ENCODE measurements around the gene KNDC1. TPM values are rescaled to one million over a fixed set of nuclear protein-coding genes. Genes with fewer than 3 reads are reported as not detected.

The KNDC1 gene
- total and polyA plus RNA-seq, 2 donors (not counting 1 experiment from before 2014, with no cell fraction given) = 0.17 to 0.45 TPM

DNA sequence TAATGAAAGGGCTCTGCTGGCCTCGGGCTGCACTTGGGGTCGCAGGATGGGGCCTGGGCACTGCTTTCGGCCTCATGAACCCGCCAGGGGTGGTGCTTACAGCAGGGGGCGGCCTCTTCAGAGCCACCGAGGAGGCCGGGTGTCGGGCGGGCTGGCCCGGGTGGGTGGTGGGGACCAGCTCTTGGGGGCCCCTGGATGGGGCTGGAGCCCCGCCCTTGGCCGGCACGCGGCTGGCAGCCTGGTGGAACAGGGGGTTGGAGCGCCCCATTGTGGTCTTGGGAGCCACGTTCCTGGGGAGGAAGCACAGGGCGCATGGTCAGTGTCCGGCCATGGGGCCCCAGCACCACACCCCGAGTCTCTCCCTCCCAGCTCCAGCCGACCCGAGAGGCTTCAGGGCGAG, 107.8 kb downstream of the KNDC1 start:
- Histone ChIP-seq H3K27me3 (replicated peaks in 1 of 4; ENCODE audit: control extremely low read depth in 1 of 4, control insufficient read depth in 3 of 4, insufficient read depth in 4 of 4, low read length in 3 of 4) (no peaks in the 10 kb centered on the region), H2AFZ (ENCODE audit: insufficient read depth, low read depth, low read length, poor library complexity, severe bottlenecking) (no peak overlapping the region), H3K36me3 (replicated peaks in 1 of 2; ENCODE audit: control extremely low read depth in 1 of 2, control insufficient read depth in 1 of 2, extremely low read depth in 1 of 2, insufficient read depth in 2 of 2, low read length in 1 of 2) (peaks cover 0 to 59% of the 10 kb centered on the region in 2 experiments), H3K4me1 (ENCODE audit: control insufficient read depth in 2 of 2, insufficient read depth in 2 of 2, low read length in 2 of 2) (peaks cover 13 to 24% of the 10 kb centered on the region in 2 donors), H3K4me2 (replicated peaks; ENCODE audit: low read depth, low read length, poor library complexity, severe bottlenecking) (no peak overlapping the region), H3K9me3 (ENCODE audit: control extremely low read depth in 1 of 3, control insufficient read depth in 2 of 3, insufficient read depth in 1 of 3, low read length in 2 of 3) (no peaks in the 10 kb centered on the region), H4K20me1 (ENCODE audit: control insufficient read depth, insufficient read depth, low read length, poor library complexity, severe bottlenecking) (peaks cover 23% of the 10 kb centered on the region), H3K27ac (ENCODE audit: low read length in 2 of 2) (no peak overlapping the region), H3K9ac (ENCODE audit: low read length) (no peak overlapping the region), H3K79me2 (ENCODE audit: control insufficient read depth, insufficient read depth, low read length) (no peaks in the 10 kb centered on the region), H3K4me3 (ENCODE audit: control extremely low read depth in 1 of 5, extremely low read depth in 1 of 5, insufficient read depth in 1 of 5, low read depth in 2 of 5, low read length in 4 of 5) (no peak overlapping the region)
- intact Hi-C loops (cut with micrococcal nuclease) = no loop called here
- CTCF ChIA-PET = no interaction called here
- H3K9me3 Mint-ChIP-seq (ENCODE audit: insufficient read depth) = no peaks in the 10 kb centered on the region
- DNase-seq (no peak), ATAC-seq (ENCODE audit: low read depth) (no peak)
- H3K4me1 Mint-ChIP-seq = peaks cover 28% of the 10 kb centered on the region
- H3K27ac Mint-ChIP-seq = no peak overlapping the region
- H3K27me3 Mint-ChIP-seq = no peaks in the 10 kb centered on the region
- no peak overlapping the region for H3K4me3 Mint-ChIP-seq
- TF ChIP-seq, protein P1, sequence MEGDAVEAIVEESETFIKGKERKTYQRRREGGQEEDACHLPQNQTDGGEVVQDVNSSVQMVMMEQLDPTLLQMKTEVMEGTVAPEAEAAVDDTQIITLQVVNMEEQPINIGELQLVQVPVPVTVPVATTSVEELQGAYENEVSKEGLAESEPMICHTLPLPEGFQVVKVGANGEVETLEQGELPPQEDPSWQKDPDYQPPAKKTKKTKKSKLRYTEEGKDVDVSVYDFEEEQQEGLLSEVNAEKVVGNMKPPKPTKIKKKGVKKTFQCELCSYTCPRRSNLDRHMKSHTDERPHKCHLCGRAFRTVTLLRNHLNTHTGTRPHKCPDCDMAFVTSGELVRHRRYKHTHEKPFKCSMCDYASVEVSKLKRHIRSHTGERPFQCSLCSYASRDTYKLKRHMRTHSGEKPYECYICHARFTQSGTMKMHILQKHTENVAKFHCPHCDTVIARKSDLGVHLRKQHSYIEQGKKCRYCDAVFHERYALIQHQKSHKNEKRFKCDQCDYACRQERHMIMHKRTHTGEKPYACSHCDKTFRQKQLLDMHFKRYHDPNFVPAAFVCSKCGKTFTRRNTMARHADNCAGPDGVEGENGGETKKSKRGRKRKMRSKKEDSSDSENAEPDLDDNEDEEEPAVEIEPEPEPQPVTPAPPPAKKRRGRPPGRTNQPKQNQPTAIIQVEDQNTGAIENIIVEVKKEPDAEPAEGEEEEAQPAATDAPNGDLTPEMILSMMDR (IDR thresholded peaks at IDR 0.05) = no peak
- no peak for TF ChIP-seq EZH2 (IDR thresholded peaks at IDR 0.05; ENCODE audit: borderline replicate concordance, insufficient read depth, low read depth, low read length, poor library complexity, severe bottlenecking)
- 98% methylated on average over 19 of the region's 22 CpGs for WGBS (ENCODE audit: insufficient coverage)
- POLR2A ChIA-PET = no interaction called here

DNA sequence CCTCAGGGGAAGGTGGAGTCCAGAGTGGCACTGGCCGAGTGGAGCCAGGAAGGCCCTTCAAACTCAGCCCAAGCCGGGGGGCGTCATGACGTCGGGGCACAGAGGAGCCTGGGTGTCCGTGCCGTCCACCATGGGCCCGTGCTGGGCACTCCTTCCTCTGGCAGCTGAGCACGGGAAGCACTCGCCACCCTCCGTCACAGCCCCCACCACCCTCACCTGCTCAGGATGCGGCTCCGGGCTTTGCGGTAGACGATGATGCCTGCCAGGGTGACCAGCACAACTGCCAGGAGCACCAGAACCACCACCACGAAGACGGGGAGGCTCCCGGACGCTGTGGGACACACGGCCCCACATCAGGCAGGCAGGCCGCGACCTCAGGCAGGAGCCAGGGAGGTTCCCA, 108.5 kb downstream of the KNDC1 start:
- Histone ChIP-seq H3K27ac (ENCODE audit: low read length in 2 of 2) (no peak overlapping the region), H3K4me1 (ENCODE audit: control insufficient read depth in 2 of 2, insufficient read depth in 2 of 2, low read length in 2 of 2) (peaks cover 12 to 22% of the 10 kb centered on the region in 2 donors), H3K79me2 (ENCODE audit: control insufficient read depth, insufficient read depth, low read length) (no peaks in the 10 kb centered on the region), H3K9ac (ENCODE audit: low read length) (no peak overlapping the region), H3K9me3 (ENCODE audit: control extremely low read depth in 1 of 3, control insufficient read depth in 2 of 3, insufficient read depth in 1 of 3, low read length in 2 of 3) (no peaks in the 10 kb centered on the region), H4K20me1 (ENCODE audit: control insufficient read depth, insufficient read depth, low read length, poor library complexity, severe bottlenecking) (peaks cover 30% of the 10 kb centered on the region), H2AFZ (ENCODE audit: insufficient read depth, low read depth, low read length, poor library complexity, severe bottlenecking) (no peak overlapping the region), H3K4me3 (ENCODE audit: control extremely low read depth in 1 of 5, extremely low read depth in 1 of 5, insufficient read depth in 1 of 5, low read depth in 2 of 5, low read length in 4 of 5) (no peak overlapping the region), H3K36me3 (replicated peaks in 1 of 2; ENCODE audit: control extremely low read depth in 1 of 2, control insufficient read depth in 1 of 2, extremely low read depth in 1 of 2, insufficient read depth in 2 of 2, low read length in 1 of 2) (peaks cover 0 to 64% of the 10 kb centered on the region in 2 experiments), H3K27me3 (replicated peaks in 1 of 4; ENCODE audit: control extremely low read depth in 1 of 4, control insufficient read depth in 3 of 4, insufficient read depth in 4 of 4, low read length in 3 of 4) (no peaks in the 10 kb centered on the region), H3K4me2 (replicated peaks; ENCODE audit: low read depth, low read length, poor library complexity, severe bottlenecking) (no peak overlapping the region)
- TF ChIP-seq EZH2 (IDR thresholded peaks at IDR 0.05; ENCODE audit: borderline replicate concordance, insufficient read depth, low read depth, low read length, poor library complexity, severe bottlenecking) = no peak
- TF ChIP-seq, protein P1 (IDR thresholded peaks at IDR 0.05) = no peak
- peaks cover 21% of the 10 kb centered on the region for H3K4me1 Mint-ChIP-seq
- no peak overlapping the region for H3K27ac Mint-ChIP-seq
- intact Hi-C loops (cut with micrococcal nuclease) = no loop called here
- ChIA-PET CTCF (no interaction called here), POLR2A (no interaction called here)
- DNase-seq = no peak
- H3K9me3 Mint-ChIP-seq (ENCODE audit: insufficient read depth) = no peaks in the 10 kb centered on the region
- 96% methylated on average over 22 of the region's 22 CpGs for WGBS (ENCODE audit: insufficient coverage)
- no peak for ATAC-seq (ENCODE audit: low read depth)
- H3K4me3 Mint-ChIP-seq = no peak overlapping the region
- H3K27me3 Mint-ChIP-seq = no peaks in the 10 kb centered on the region
